T-helper 9 cell (primary cell): ENCODE results near the gene SYNRG.

ENCODE experiments used
- DNase-seq: peaks from one replicate; pipeline ENCODE4 v3.0.0-alpha.2; 2020

Gene SYNRG

DNA sequence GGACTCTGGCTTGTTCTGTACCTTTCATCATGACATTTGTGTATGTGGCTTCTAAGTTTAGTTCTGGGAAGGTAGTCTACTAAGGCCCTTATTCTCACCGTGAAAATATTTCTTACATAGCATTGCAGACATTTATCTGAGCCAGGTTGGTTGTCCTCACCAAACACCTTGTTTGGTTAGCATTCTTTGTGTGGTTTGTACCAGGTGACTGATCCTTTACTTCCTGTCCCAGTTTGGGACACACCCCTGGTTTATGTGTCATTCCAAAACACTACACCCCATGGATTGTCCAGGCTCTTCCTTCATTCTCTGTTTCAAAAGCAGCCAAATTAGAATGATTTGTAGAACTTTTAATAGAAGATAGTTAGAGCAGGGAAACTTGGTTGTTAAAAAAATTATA is 142.7 kb downstream of the SYNRG start:
- no peak for DNase-seq

DNA sequence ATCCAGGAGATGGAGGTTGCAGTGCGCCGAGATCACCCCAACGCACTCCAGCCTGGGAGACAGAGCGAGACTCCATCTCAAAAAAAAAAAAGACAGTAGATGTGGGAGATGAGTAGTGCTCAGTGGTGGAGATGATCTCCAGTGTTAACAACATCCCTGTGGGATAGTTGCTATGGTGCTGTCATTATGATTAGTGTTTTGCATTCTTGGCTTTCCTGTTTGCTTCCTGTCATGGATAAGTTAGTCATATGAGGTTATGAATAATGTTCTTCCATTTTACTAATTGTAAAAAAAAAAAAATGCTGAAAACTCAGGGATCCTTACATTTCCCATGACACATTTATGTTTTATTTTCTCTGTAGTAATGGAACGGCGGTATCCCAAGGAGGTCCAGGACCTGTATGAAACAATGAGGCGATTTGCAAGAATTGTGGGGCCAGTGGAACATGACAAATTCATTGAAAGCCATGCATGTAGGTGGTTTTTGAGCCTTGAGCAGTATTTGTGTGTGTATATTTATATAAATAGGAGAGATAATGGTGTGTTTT is 144.1 kb downstream of the SYNRG start:
- DNase-seq, result no peak
